GM18870 (cell line): Measurements from ENCODE around the gene CAMK2D.
"Not testable (repeated sequence)": the region's sequence is repeated elsewhere in the genome, so short reads cannot be mapped to it uniquely, and the experiment has no call there.

Experiments
- ATAC-seq: cut with Tn5 transposase; IDR thresholded peaks from one replicate; pipeline ENCODE4 v1.9.1; 2021; ENCODE audit warnings: moderate library complexity; ENCODE audit not compliant: unreplicated experiment

The CAMK2D gene

GRCh38 chr4:113733685-113734084, 27.9 kb downstream of the CAMK2D start:
- no peak for ATAC-seq

- no peak for ATAC-seq
These were observed 28.5 kb downstream of the CAMK2D start for GRCh38 chr4:113732967-113733527.

GRCh38 chr4:113730467-113731216, 30.9 kb downstream of the CAMK2D start:
- ATAC-seq: no peak

- no peak for ATAC-seq
These were observed 33.7 kb downstream of the CAMK2D start for GRCh38 chr4:113727802-113728201.

- ATAC-seq: no peak
These were observed 35.6 kb downstream of the CAMK2D start for GRCh38 chr4:113725963-113726362.

GRCh38 chr4:113718252-113718651, 43.3 kb downstream of the CAMK2D start:
- ATAC-seq: no peak

- ATAC-seq: no peak
These were observed 49.5 kb downstream of the CAMK2D start for GRCh38 chr4:113711883-113712662.

- ATAC-seq: peak; percentile 59
These were observed 53.3 kb downstream of the CAMK2D start for GRCh38 chr4:113708250-113708649.

GRCh38 chr4:113707048-113707447, 54.5 kb downstream of the CAMK2D start:
- ATAC-seq: no peak

- ATAC-seq: not testable (repeated sequence)
These were observed 56.4 kb downstream of the CAMK2D start for GRCh38 chr4:113705097-113705496.

- not testable (repeated sequence) for ATAC-seq
These were observed 58.9 kb downstream of the CAMK2D start for GRCh38 chr4:113702596-113702995.

GRCh38 chr4:113701169-113701568, 60.4 kb downstream of the CAMK2D start:
- ATAC-seq: no peak

- ATAC-seq: no peak
These were observed 60.9 kb downstream of the CAMK2D start for GRCh38 chr4:113700602-113701150.

- no peak for ATAC-seq
These were observed 61.8 kb downstream of the CAMK2D start for GRCh38 chr4:113699772-113700171.

GRCh38 chr4:113697429-113697828, 64.1 kb downstream of the CAMK2D start:
- ATAC-seq: no peak

- ATAC-seq: no peak
These were observed 66.0 kb downstream of the CAMK2D start for GRCh38 chr4:113695328-113696169.

GRCh38 chr4:113694008-113694407, 67.5 kb downstream of the CAMK2D start:
- no peak for ATAC-seq

- ATAC-seq: peak; percentile 57
These were observed 68.6 kb downstream of the CAMK2D start for GRCh38 chr4:113692809-113693411.

- no peak for ATAC-seq
These were observed 69.9 kb downstream of the CAMK2D start for GRCh38 chr4:113691676-113692075.

- ATAC-seq: no peak
These were observed 72.1 kb downstream of the CAMK2D start for GRCh38 chr4:113689394-113689793.
